CD4-positive, alpha-beta T cell treated with Interleukin-15 for 1 hour (primary cell): ENCODE data around the gene SLC17A7.
"Not testable (repeated sequence)": the region's sequence is repeated elsewhere in the genome, so short reads cannot be mapped to it uniquely, and the experiment has no call there.

ENCODE experiments used
- DNase-seq: peaks from one replicate; pipeline ENCODE4 v3.0.0-alpha.2; 2020

Gene SLC17A7

GRCh38 chr19:49469828-49470614 is 28.7 kb upstream of the SLC17A7 start:
- peak; percentile 94 for DNase-seq

DNA sequence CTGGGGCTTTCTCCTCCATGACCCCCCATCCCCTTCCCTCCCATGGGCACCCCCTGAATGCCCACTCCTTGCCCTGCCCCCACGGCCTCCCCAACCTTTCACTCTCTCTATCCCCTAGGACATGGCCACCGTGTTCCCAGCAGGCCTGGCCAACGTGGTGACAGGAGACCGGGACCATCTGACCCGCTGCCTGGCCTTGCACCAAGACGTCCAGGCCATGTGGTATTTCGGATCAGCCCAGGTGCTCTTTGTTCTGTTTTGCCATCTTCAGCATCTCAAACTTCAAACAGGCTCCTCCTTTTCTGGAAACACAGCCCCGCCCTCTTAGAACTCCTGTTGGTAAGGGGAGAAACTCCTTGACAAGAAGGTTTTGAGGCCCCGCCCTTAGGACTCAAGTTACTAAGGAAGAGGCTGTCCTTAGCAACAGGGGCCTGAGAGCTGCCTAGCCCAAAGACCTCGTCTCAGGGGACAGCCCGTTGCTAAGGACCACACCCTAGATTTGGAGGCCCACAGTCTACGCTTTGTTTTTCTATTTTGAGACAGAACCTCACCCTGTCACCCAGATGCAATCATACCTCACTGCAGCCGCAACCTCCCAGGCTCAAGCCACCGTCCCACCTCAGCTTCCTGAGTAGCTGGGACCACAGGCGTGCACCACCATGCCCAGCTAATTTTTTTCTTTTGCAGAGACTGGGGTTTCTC is 27.6 kb upstream of the SLC17A7 start:
- DNase-seq: peak; percentile 99

- no peak for DNase-seq
Measured at GRCh38 chr19:49468199-49468598, 26.9 kb upstream of the SLC17A7 start.

- DNase-seq: no peak
Measured at GRCh38 chr19:49465371-49465770, 24.0 kb upstream of the SLC17A7 start.

DNA sequence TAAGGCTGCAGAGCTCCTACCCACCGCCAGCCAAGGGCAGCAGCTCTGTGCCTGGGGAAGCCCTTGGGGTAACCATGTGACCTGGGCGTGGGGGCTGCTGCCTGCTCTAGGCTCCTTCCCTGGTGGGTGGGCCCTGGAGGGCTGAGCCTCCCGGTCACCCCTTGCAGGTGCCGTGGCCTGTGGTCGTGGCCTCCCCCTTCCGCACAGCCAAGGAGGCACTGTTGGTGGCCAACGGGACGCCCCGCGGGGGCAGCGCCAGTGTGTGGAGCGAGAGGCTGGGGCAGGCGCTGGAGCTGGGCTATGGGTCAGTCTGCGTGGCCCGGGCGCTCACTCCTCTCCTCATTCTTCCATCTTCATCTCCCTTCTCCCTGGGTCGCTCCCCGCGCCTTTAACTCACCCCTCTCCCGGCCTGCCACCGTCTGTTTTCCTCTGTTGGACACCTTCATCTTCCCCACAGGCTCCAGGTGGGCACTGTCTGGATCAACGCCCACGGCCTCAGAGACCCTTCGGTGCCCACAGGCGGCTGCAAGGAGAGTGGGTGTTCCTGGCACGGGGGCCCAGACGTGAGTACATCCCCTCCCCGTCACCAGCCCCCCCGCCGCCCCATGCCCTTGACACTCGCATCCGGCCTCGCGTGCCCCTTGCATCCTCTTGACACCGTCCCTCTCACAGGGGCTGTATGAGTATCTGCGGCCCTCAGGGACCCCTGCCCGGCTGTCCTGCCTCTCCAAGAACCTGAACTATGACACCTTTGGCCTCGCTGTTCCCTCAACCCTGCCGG is 22.8 kb upstream of the SLC17A7 start:
- DNase-seq: no peak

DNA sequence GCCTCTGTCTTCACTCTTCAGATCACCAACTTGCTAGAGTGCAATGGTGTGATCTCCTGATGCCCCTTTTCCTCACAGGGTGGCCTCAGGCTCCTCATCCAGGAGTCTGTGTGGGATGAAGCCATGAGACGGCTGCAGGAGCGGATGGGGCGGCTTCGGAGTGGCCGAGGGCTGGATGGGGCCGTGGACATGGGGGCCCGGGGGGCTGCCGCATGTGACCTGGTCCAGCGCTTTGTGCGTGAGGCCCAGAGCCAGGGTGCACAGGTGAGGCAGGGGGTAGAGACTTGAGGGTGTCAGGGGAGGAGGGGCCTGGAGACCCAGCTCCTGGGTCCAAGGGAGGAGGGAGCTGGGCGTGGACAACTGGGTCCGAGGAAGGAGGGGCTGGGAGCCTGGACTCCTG is 21.2 kb upstream of the SLC17A7 start:
- DNase-seq: no peak

- no peak for DNase-seq
Measured at GRCh38 chr19:49461656-49462055, 20.3 kb upstream of the SLC17A7 start.

DNA sequence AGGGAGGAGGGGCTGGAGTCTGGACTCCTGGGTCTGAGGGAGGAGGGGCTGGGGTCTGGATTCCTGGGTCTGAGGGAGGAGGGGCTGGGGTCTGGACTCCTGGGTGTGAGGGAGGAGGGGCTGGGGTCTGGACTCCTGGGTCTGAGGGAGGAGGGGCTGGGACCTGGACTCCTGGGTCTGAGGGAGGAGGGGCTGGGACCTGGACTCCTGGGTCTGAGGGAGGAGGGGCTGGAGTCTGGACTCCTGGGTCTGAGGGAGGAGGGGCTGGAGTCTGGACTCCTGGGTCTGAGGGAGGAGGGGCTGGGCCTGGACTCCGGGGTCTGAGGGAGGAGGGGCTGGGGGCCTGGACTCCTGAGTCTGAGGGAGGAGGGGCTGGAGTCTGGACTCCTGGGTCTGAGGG is 19.8 kb upstream of the SLC17A7 start:
- not testable (repeated sequence) for DNase-seq

DNA sequence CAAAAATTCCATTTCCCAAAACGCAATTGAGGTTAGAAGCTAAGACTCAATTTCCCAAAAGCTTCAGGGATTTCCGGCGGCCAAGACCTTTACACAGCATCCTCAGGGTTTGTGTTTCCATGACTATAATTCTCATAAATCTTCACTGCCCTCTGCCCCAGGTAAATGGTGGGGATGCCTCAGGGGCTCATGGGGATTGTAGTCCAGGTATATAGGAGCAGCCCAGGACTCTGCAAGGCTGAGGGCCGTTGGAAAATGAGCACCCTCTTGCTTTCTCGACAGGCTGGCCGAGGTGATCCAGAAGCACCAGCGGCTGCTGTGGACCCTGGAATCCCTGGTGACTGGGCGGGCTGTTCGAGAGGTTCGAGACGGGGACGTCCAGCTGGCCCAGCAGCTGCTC is 18.1 kb upstream of the SLC17A7 start:
- no peak for DNase-seq

- no peak for DNase-seq
Measured at GRCh38 chr19:49458567-49458903, 17.2 kb upstream of the SLC17A7 start.

- DNase-seq: no peak
Measured at GRCh38 chr19:49456326-49456725, 15.0 kb upstream of the SLC17A7 start.

DNA sequence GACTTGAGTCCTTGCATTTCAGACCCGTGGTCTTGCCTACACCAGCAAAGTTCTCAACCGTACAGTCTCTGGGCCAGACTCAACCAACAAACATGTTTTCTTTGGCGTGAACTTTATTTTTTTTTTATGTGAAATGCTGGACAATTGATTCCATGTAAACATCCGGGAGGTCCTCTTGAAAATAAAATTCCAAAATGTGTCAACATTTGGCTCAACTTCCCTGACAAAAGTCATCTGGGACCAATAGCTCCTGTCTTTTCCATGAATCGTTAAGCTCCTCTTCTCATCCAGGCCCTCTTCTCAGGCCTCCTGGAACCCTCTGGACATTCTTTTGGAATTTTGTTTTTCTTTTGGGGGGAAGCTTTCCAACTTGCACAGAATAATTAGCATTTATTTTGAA is 14.4 kb upstream of the SLC17A7 start:
- DNase-seq: no peak

DNA sequence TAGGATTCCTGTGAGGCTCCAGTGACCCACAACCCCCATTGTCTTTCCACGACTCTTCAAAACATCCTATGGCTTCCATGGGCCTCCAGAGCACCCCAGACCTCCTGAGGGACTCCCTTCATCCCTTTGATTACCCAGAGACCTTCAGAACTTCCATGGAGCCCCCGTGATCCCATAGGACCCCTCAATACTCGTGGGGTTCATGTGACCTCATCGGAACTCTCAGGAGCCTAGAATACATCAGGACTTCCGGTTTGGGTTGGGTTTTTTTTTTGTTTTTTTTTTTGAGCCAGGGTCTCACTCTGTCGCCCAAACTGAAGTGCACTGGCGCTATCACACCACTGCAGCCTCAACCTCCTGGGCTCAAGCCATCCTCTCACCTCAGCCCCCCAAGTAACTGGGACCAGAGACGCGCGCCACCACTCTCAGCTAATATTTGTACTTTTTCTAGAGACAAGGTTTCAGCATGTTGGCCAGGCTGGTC is 12.5 kb upstream of the SLC17A7 start:
- DNase-seq: peak; percentile 48

DNA sequence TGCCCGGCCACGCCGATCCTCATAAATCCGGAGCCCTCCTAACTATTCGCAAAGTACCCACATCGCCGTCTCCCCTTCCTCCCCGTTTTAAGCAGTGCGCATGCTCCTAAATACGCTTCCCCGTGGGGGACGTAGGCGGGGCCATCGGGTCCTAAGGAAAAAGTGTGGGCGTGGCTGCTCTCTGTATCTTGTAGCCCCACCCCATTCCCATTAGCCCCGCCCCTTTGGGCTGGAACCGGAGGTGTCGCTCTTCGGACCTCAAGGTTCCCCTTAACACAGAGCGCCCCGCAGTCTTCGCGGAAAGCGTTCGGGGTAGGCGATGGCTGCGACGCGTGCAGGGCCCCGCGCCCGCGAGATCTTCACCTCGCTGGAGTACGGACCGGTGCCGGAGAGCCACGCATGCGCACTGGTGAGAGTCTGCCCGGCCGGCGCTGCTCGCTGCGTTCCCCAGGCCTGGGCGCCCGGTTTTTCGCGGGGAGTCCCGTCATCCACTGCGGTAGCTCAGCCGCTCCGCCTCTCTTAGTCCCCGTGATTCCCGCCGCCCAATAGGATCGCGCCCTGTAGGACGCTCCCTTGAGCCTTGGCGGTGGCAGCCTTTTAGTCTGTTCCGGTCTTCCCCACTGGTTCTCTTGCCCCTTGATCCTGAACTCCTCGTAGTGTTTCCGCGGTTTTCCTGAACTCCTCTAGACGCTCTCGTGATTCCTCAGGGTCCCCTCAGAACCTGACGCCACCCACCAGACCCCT is 11.9 kb upstream of the SLC17A7 start, which contains the start of gene ALDH16A1:
ALDH16A1 (plus strand) TSS at position 213 of the 744 bp plus-strand sequence; CDS start at position 320, 107 bp downstream.
- DNase-seq: peak; percentile 98

DNA sequence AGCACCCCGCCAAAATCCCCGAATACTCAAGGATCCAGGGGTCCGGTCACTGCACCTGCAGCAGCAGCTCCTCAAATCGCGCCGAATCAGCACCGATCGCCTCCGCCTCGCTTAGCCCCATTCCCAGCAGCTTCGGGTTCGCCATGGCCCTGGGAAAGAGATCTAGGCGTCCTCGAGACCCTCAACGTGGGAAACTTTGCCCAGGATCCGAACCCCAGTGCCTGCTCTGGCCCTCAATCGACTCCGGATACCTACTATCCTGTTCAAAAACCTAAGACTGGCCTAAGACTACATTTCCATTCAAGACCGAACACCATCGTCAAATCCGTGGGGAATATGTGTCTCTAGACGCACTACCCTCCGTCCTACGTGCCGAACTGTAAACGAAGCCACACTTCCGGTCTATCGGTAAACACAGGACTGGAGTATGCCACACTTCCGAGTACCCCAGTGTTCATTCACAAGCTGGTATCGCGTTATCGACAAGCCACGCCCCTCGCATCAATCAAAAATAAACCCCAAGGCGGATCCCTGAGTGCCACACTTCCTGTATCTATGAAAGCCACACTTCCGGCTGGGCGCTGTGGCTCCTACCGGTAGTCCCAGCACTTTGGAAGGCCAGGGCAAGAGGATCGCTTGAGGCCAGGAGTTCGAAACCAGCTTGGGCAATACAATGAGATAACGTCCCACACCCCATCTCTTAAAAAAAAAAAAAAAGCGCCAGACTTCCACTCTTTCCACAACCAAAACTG is 10.3 kb upstream of the SLC17A7 start, which contains the start of gene PIH1D1:
PIH1D1 (minus strand) TSS at position 385 of the 752 bp plus-strand sequence; CDS start at position 145, 240 bp downstream.
- DNase-seq: peak; percentile 98

GRCh38 chr19:49450405-49450804 is 9.1 kb upstream of the SLC17A7 start:
- no peak for DNase-seq

DNA sequence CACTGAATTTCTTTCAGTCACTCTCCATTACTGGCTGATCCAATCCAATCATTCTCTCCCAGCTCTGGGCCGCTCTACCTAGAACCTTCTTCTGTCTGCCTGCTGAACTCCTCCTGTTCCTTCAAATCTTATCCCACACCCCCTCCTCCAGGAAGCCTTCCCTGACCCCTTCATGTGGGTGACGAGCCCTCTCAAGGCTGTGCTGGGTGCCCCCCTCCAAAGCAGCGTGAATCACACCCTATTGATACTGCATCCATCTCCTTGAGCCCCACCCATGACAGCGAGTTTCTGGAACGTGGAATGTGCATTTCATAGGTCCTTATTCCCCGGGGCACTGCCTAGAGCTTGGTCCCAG is 7.1 kb upstream of the SLC17A7 start:
- no peak for DNase-seq

- DNase-seq: no peak
Measured at GRCh38 chr19:49447485-49448431, 6.4 kb upstream of the SLC17A7 start.

GRCh38 chr19:49445997-49446396 is 4.7 kb upstream of the SLC17A7 start:
- no peak for DNase-seq

- not testable (repeated sequence) for DNase-seq
Measured at GRCh38 chr19:49444100-49444700, 2.9 kb upstream of the SLC17A7 start.
